SU-DHL-6 (cell line): ENCODE results near the gene NENF.

Experiments
- H2AFZ ChIP-seq: fragments of 200-600 bp; sonication (generic); 2 replicates; pipeline ENCODE4 v1.6.1; 2014; ENCODE audit warnings: low read depth, mild to moderate bottlenecking, moderate library complexity, mixed read lengths, antibody characterized with exemption, low read length; ENCODE audit not compliant: severe bottlenecking
- H3F3A ChIP-seq: fragments of 200-600 bp; shearing (Covaris generic); 2 replicates; pipeline ENCODE4 v1.6.0; 2016; ENCODE audit warnings: antibody characterized with exemption, mild to moderate bottlenecking; ENCODE audit not compliant: insufficient read depth
- H3K27ac ChIP-seq: fragments of 200-600 bp; sonication (generic); 2 replicates; pipeline ENCODE4 v1.5.1; 2016; ENCODE audit warnings: low read depth, mild to moderate bottlenecking, low read length, moderate library complexity, mixed read lengths
- H3K27me3 ChIP-seq: fragments of 200-600 bp; sonication (generic), shearing (Covaris generic); 2 replicates; pipeline ENCODE4 v1.6.0; 2014; ENCODE audit warnings: mild to moderate bottlenecking, low read length
- H3K36me3 ChIP-seq: fragments of 200-600 bp; sonication (generic); 2 replicates; pipeline ENCODE4 v1.6.1; 2014; ENCODE audit warnings: mild to moderate bottlenecking, low read length, mixed read lengths
- H3K4me2 ChIP-seq: fragments of 300-600, 200-600 bp; shearing (Covaris generic), sonication (generic); 2 replicates; pipeline ENCODE4 v1.6.0; 2014; ENCODE audit warnings: low read length, low read depth, mild to moderate bottlenecking; ENCODE audit not compliant: poor library complexity, severe bottlenecking
- H3K4me3 ChIP-seq: fragments of 200-600 bp; sonication (generic); 2 replicates; pipeline ENCODE4 v1.5.1; 2014; ENCODE audit warnings: antibody characterized with exemption, low read length, mild to moderate bottlenecking, mixed read lengths; ENCODE audit not compliant: insufficient read depth, poor library complexity, severe bottlenecking
- H3K79me2 ChIP-seq: fragments of 200-600 bp; sonication (generic); 2 replicates; pipeline ENCODE4 v1.6.1; 2014; ENCODE audit warnings: mild to moderate bottlenecking, low read length, moderate library complexity; ENCODE audit not compliant: insufficient read depth
- H3K9ac ChIP-seq: fragments of 200-600 bp; sonication (generic); 2 replicates; pipeline ENCODE4 v1.7.0; 2014; ENCODE audit warnings: mild to moderate bottlenecking, low read length
- H3K9me2 ChIP-seq: fragments of 200-600 bp; sonication (generic); replicated peaks from 2 replicates; pipeline ENCODE4 v1.6.1; 2014; ENCODE audit warnings: low read length; ENCODE audit not compliant: insufficient read depth
- H3K9me3 ChIP-seq: fragments of 200-600 bp; sonication (generic); 2 replicates; pipeline ENCODE4 v1.6.1; 2014; ENCODE audit warnings: low read length, mixed read lengths; ENCODE audit not compliant: insufficient read depth
- H4K20me1 ChIP-seq: fragments of 200-600 bp; sonication (generic); 2 replicates; pipeline ENCODE4 v1.6.1; 2014; ENCODE audit warnings: low read depth, mild to moderate bottlenecking, antibody characterized with exemption, low read length, moderate library complexity, mixed read lengths
- EZH2phosphoT487 ChIP-seq: fragments of 200-600 bp; sonication (generic), shearing (Covaris generic); conservative IDR thresholded peaks from 2 replicates; pipeline ENCODE4 v1.6.1; 2018; ENCODE audit warnings: mild to moderate bottlenecking, antibody characterized with exemption, low read length, moderate library complexity, mixed read lengths
- TF ChIP-seq, protein P1 (sequence below): fragments of 200-600 bp; sonication (generic); IDR thresholded peaks from one replicate; pipeline ENCODE4 v1.5.1; 2017; ENCODE audit warnings: antibody characterized with exemption, mild to moderate bottlenecking, low read length, moderate library complexity; ENCODE audit not compliant: insufficient read depth, poor library complexity, severe bottlenecking

The NENF gene

DNA sequence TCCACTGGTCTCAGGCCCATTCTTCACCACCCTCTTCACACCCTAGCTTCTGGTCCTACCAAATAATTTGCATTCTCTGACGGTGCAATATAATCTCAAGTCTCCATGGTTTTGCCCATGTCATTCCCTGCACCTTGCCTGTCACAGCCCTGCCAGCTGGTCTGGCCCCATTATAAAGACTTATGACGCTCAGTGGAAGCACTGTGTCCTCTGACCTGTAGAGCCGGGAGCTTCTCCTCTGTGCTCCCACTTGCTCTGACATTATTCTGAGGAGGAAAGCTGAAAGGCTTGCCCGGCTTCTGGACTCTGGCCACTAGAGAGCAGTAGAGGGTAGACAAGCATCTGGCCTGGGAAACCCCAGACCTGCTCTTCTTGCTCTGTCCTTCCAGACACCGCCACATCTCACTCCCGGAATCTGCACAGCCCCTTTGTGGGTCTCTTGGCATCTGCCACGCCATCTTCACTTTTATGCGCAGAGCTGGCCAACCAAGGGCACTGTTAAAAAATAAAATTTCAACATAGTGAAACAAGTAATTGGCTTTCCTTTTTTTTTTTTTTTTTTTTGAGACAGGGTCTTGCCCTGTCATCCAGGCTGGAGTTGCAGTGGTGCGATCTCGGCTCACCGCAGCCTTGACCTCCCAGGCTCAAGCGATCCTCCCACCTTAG, 44.4 kb downstream of the NENF start:
- no peaks in the 10 kb centered on the region for H3K27me3 ChIP-seq
- no peaks in the 10 kb centered on the region for H3F3A ChIP-seq
- H3K9me2 ChIP-seq = no peaks in the 10 kb centered on the region
- no peak overlapping the region for H2AFZ ChIP-seq
- no peak overlapping the region for H3K27ac ChIP-seq
- no peaks in the 10 kb centered on the region for H3K9me3 ChIP-seq
- no peak overlapping the region for H3K9ac ChIP-seq
- no peaks in the 10 kb centered on the region for H3K36me3 ChIP-seq
- no peak for TF ChIP-seq EZH2phosphoT487
- TF ChIP-seq, protein P1, sequence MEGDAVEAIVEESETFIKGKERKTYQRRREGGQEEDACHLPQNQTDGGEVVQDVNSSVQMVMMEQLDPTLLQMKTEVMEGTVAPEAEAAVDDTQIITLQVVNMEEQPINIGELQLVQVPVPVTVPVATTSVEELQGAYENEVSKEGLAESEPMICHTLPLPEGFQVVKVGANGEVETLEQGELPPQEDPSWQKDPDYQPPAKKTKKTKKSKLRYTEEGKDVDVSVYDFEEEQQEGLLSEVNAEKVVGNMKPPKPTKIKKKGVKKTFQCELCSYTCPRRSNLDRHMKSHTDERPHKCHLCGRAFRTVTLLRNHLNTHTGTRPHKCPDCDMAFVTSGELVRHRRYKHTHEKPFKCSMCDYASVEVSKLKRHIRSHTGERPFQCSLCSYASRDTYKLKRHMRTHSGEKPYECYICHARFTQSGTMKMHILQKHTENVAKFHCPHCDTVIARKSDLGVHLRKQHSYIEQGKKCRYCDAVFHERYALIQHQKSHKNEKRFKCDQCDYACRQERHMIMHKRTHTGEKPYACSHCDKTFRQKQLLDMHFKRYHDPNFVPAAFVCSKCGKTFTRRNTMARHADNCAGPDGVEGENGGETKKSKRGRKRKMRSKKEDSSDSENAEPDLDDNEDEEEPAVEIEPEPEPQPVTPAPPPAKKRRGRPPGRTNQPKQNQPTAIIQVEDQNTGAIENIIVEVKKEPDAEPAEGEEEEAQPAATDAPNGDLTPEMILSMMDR = peak; percentile 75
- H3K4me2 ChIP-seq = no peak overlapping the region
- no peaks in the 10 kb centered on the region for H3K79me2 ChIP-seq
- no peaks in the 10 kb centered on the region for H4K20me1 ChIP-seq
- H3K4me3 ChIP-seq = no peak overlapping the region

DNA sequence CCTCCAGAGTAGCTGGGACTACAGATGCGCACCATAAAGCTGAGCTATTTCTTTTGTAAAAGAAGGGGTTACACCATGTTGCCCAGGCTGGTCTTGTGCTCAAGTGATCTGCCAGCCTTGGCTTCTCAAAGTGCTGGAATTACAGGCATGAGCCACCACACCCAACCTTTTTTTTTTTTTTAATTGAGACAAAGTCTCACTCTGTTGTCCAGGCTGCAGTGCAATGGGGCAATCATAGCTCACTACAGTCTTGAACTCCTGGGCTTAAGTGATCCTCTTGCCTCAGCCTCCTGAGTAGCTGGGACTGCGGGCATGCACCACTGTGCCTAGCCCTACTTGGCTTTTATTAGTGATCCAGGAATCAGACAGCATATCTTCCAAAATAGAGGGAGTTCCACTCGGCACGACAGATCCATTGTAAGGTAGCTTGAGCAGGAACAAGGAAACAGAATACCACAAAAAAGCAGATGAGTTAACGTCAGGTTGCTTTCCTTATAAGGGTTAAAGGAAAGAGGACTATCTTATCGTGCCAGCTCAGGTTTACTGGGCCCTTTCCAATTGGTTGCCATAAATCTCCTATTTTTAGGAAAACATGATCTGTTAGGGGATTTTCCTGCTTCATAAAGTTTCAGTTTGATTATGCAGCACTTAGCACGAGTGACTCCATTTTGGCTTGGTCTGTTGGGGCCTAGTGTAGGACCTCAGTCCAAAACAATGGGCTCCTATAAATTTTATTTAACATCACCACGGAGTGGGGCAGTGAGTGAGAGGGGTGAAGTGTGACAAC, 45.2 kb downstream of the NENF start:
- no peak overlapping the region for H3K27ac ChIP-seq
- H3F3A ChIP-seq = no peaks in the 10 kb centered on the region
- H3K4me2 ChIP-seq = no peak overlapping the region
- no peak overlapping the region for H3K9ac ChIP-seq
- H3K9me3 ChIP-seq = no peaks in the 10 kb centered on the region
- no peaks in the 10 kb centered on the region for H3K36me3 ChIP-seq
- no peak overlapping the region for H3K4me3 ChIP-seq
- no peaks in the 10 kb centered on the region for H3K9me2 ChIP-seq
- no peaks in the 10 kb centered on the region for H3K79me2 ChIP-seq
- H4K20me1 ChIP-seq = no peaks in the 10 kb centered on the region
- TF ChIP-seq EZH2phosphoT487 = no peak
- TF ChIP-seq, protein P1 = no peak
- no peaks in the 10 kb centered on the region for H3K27me3 ChIP-seq
- no peak overlapping the region for H2AFZ ChIP-seq

DNA sequence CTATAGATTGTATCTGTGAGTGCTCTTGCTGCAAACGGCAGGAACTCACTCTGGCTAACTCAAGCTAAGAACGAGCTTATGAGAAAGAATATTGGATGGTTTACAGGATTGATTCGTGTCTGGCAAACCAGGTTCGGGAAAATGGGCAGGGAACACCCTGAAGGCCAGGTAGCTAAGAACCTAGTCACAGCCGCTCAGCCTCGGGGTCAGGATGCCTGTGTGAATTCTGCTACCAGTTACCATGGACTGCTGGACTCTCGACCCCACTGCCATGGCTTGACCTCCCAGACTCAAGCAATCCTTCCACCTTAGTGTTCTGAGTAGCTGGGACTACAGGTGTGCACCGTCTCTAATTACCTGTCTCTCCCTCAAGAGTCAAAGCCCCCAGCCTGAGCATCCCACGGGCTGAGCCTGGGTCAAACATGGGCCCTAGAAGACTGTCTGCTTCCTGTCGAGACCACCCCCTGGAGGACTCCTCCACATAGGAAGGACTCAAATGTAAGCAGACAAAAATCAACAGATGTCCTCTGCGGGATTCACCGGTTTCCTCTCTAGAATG, 45.8 kb downstream of the NENF start:
- H2AFZ ChIP-seq = no peak overlapping the region
- TF ChIP-seq, protein P1 = no peak

More for the DNA sequence above, 45.8 kb downstream of the NENF start:
- Histone ChIP-seq H4K20me1 (no peaks in the 10 kb centered on the region), H3K27ac (no peak overlapping the region), H3K79me2 (no peaks in the 10 kb centered on the region), H3K9me2 (no peaks in the 10 kb centered on the region), H3K4me2 (no peak overlapping the region), H3F3A (no peaks in the 10 kb centered on the region), H3K9ac (no peak overlapping the region), H3K4me3 (no peak overlapping the region), H3K27me3 (no peaks in the 10 kb centered on the region), H3K9me3 (no peaks in the 10 kb centered on the region), H3K36me3 (no peaks in the 10 kb centered on the region)
